CD4-positive, alpha-beta T cell treated with Interleukin-21 for 1 hour (primary cell): ENCODE results near the gene EXOSC6.
A peak's percentile ranks its signal among the peaks of the same experiment; 100 is the strongest.
"Not testable (repeated sequence)": the region's sequence is repeated elsewhere in the genome, so short reads cannot be mapped to it uniquely, and the experiment has no call there.

ENCODE experiments used
- DNase-seq: peaks from one replicate; pipeline ENCODE4 v3.0.0-alpha.2; 2020

Gene EXOSC6

GRCh38 chr16:70251629-70252354 is at the start of gene EXOSC6:
TSS of gene EXOSC6 (minus strand) at chr16:70251940. CDS start at chr16:70251900, 40 bp downstream.
- DNase-seq, result peak; percentile 93

- no peak for DNase-seq
Observed at GRCh38 chr16:70301121-70301520, 49.4 kb upstream of the EXOSC6 start.

DNA sequence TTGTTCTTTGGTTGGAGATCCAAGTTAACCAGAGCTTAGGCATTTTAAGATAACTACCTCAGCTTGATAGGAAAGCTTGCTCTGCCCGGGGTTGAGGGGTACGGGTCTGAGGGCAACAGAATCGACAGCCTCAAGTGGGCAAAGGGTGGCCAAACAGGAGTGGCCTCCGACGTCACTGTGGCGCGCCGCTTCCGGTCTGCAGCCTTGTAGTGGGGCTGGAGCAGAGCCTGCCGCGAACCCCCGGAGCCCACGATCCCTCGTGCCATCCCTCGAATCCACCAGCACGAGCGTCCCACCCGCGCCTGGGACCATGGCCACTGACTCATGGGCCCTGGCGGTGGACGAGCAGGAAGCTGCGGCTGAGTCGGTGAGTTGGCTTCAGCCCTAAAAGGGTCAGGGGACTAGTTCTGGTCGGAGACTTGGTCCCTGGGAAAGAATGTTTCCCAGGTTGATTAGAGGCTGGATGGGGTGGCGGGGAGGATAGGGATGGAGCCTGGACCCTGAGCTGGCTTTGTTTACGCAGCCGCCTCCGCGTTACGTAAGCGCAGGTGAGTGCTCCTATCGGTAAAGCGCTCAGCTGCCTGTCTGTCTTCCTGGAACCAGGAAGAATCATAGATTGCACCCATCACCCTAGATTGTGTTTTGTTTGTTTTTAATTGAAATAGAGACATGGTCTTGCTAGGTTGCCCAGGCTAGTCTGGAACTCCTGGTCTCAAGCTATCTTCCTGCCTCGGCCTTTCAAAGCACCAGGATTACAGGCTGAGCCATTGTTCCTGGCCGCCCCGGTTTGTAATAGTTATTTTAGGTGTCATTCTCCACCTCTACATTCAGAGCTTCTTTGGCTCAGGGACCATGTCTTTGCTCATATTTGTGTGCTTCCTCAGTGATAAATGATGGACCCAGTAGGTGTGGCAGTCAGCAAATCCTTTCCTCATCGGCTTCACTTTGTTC is 47.5 kb upstream of the EXOSC6 start, which contains the start of gene DDX19B:
Gene DDX19B, plus strand, starts transcription at position 199 of the 951 bp plus-strand sequence. Its CDS starts 112 bp downstream, at position 311.
- DNase-seq, result peak; percentile 66

- DNase-seq, result no peak
Observed at GRCh38 chr16:70295634-70296033, 43.9 kb upstream of the EXOSC6 start.

GRCh38 chr16:70294385-70295025 is 42.8 kb upstream of the EXOSC6 start:
- no peak for DNase-seq

DNA sequence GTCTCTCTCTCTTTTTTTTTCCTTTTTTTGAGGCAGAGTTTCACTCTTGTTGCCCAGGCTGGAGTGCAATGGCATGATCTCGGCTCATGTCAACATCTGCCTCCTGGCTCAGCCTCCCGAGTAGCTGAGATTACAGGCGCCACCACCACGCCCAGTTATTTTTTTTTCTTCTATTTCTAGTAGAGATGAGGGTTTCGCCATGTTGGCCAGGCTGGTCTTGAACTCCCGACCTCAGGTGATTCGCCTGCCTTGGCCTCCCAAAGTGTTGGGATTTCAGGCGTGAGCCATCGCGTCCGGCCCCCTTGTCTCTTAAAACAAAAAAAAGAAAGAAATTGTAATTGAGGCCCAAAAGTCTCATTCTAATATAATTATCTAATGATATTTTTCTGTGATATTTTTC is 40.4 kb upstream of the EXOSC6 start:
- not testable (repeated sequence) for DNase-seq

DNA sequence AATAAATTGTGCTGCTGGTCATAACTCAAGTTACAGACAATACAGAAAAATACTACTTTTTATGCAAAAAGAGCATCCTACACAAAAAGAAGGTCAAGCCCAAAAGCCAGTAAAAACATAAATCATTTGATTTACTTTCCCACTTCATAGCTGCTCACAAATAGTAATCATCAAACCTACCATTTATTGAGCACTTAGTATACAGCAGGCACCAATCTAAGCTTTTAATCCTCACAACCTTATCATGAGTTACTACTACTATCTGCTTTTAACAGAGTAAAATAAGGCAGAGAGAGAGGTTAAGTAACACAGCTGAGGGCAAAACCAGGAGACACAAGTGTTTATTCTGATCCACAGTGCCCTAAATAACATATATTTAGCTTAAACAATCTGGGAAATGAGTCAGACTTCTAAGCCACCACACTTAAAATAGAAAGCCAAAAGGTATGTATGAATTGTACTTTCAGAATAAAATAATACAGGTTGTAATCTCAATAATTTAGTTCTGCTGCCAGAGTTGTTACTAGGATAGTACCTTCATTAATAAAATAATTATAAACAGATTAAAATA is 39.3 kb upstream of the EXOSC6 start:
- DNase-seq, result no peak

- peak; percentile 99 for DNase-seq
Observed at GRCh38 chr16:70289229-70290094, 37.7 kb upstream of the EXOSC6 start, which contains the start of gene AARS1. TSS of gene AARS1 (minus strand) at chr16:70289506. CDS start at chr16:70282763, 6,743 bp downstream.

GRCh38 chr16:70287304-70287971 is 35.7 kb upstream of the EXOSC6 start:
- DNase-seq, result not testable (repeated sequence)

DNA sequence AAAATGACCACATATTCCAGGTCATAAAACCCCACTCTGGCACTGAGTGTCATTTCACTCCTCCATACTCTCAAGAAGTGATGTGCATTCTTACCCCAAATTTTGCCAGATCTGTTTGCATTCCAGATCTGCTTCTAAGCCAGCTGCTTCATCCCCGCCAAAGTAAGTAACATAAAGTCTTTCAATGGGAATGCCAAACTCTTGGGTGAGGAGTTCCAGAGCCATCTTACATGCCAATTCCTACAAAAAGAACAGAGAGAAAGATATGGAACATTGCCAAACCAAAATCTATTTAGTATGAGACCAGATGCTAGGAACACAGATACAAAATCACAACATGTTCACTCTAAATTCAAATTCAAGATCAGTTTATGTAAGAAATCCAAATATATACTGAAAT is 24.7 kb upstream of the EXOSC6 start:
- DNase-seq, result no peak

DNA sequence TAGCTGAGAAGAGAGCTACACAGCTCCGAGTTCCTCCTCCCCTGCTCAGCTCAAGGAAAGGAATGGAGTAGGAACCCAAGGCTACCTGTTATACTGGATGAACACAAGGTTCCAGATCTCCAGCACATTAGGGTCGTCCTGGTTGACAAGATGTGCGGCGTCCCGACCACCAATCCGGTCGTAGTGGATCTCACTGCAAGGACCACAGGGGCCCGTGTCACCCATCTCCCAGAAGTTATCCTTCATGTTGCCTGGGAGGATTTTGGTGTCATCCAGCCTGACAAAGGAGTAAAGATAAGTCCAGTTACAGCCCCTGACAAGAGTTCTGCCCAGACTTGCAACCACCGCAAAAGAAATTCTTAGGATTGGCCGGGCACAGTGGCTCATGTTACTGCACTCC is 20.0 kb upstream of the EXOSC6 start:
- DNase-seq, result no peak

GRCh38 chr16:70270176-70270575 is 18.4 kb upstream of the EXOSC6 start:
- DNase-seq, result no peak

DNA sequence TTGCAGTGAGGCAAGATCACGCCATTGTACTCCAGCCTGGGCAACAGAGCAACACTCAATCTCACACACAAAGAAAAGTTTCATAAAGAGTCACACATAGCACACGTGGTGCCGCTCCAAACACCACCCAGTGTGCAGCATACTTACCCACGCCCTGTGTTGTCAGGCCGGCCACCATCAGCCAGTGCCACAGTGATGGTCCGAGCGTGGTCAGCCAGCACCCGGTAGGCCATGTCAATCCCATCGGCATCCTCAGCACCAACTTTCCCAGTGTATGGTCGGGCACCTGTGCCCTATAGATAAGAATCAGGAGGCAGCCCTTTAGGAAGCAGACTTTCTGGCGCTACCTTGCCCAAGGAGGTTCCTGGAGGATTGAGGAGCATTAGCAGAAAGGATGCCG is 17.7 kb upstream of the EXOSC6 start:
- no peak for DNase-seq

DNA sequence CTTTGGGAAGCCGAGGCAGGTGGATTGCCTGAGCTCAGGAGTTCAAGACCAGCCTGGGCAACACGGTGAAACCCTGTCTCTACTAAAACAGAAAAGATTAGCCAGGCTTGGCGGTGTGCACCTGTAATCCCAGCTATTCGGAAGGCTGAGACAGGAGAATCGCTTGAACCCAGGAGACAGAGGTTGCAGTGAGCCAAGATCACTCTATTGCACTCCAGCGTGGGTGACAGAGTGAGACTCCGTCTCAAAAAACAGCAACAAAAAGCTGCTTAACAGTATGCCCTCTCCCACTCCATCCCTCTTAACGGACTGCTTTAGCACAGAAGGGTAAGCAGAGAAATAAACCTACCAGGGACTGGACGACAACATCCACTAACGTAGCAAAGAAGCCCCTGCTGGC is 16.2 kb upstream of the EXOSC6 start:
- DNase-seq, result not testable (repeated sequence)

DNA sequence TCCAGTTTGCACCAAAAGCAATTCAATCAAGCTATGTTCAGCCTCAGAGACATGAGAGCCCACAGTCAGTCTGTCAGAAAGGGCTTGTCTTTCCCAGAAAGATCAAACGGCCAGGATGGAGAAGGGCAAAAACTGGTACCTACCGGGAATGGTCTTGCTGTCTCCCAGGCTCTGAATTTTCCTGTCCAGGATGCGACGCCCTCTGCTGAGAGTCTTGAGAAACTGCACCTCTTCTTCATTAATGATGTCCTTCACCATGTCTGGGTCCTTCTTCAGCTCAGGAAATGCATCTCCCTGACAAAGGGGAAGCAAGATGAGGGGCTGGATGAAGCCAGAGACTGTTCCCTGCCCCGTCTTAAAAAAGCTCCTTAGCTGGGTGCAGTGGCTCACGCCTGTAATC is 15.8 kb upstream of the EXOSC6 start:
- peak; percentile 42 for DNase-seq

GRCh38 chr16:70259903-70260302 is 8.2 kb upstream of the EXOSC6 start:
- not testable (repeated sequence) for DNase-seq

DNA sequence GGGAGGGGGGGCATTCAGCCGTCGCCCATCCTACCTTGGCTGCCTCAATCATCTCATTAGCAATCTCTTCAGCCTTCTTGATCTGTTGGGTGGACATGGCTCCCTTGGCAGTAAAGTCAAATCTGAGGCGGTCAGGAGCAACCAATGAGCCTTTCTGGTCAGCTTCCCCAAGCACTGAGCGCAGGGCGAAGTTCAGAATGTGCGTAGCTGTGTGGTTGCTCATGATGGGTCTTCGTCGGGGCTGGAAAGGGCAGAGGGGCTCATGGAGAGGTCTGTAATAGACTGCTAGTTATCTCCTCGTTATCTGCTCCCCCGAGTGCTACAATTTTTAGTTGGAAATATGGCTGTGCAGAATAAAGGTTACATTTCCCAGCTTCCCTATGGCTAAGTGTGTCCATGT is 7.2 kb upstream of the EXOSC6 start:
- no peak for DNase-seq

DNA sequence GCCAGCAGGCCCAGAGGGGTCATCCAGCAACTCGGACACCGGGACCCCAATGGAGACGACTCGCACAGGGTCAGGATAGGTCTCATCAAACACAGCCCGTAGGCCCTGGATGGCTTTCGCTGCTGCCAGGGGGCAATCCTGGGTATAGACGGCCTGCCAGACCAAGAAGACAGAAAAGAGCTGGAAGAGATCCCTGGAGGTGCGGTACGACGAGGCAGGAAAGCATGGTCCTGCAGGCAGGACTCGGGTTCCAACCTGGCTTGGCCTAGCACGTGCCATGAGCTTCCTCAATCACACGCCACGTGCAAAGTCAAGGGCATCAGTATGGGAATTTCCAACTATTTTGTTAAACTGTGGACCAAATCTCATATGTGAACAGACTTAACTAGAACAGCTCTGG is 6.3 kb upstream of the EXOSC6 start:
- DNase-seq, result no peak

- no peak for DNase-seq
Observed at GRCh38 chr16:70257391-70257790, 5.7 kb upstream of the EXOSC6 start.

DNA sequence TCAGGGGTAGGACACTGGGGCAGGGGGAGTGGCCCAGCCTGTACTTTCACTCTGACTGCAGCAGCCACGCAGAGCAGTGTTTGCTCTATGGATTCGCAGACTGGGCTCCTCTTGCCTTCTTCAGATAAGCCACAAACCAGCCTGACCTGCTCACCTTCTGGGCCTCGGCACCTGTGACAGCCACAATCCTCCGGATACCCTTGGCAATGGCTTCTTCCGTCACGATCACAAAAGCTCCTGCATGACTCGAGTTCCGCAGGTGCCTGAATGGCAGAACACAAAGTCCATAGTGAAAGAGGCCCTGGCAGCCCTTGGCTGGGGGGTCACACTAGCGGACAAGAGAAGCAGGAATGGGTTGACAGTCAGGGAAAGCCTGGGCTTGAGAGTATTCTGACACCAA is 3.8 kb upstream of the EXOSC6 start:
- no peak for DNase-seq

DNA sequence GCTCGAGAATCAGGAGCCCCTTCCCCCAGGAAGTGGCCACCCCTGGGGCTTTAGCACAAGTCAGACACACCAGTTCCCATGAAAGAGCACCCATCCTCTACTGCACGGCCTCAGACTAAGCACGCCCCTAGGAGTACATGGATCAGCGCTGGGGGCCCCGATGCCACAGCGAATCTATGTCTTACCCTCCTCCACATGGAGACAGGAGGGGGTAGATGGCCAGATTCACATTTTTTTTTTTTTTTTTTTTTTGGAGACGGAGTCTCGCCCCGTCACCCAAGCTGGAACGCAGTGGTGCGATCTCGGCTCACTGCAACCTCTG is 3.2 kb upstream of the EXOSC6 start:
- no peak for DNase-seq
